Uterus (tissue), 4 donors: ENCODE data around the gene CCDC77. TPM values are rescaled to one million over a fixed set of nuclear protein-coding genes. Genes with fewer than 3 reads are reported as not detected.

Source experiments
- DNase-seq, 2 donors: peaks; one replicate each; pipeline ENCODE4 v3.0.0-alpha.2; 2019 to 2020
- H3K27ac ChIP-seq, 2 donors: fragments of 200-600 bp; sonication (generic); 1 replicate in 1 of 2; 2 replicates in 1 of 2; pipeline ENCODE4 v1.5.1; 2016 to 2018
- H3K27me3 ChIP-seq, 2 donors: fragments of 200-600 bp; sonication (generic); one replicate each; pipeline ENCODE4 v1.5.1; 2018 to 2019; ENCODE audit warnings: control low read depth in 1 of 2
- H3K36me3 ChIP-seq, 2 donors: fragments of 200-600 bp; sonication (generic); one replicate each; pipeline ENCODE4 v1.5.1; 2019; ENCODE audit warnings: control low read depth in 1 of 2
- H3K4me1 ChIP-seq, 2 donors: fragments of 200-600 bp; sonication (generic); one replicate each; pipeline ENCODE4 v1.5.1; 2018 to 2019; ENCODE audit warnings: control low read depth in 1 of 2
- H3K4me3 ChIP-seq, 2 donors: fragments of 200-600 bp; sonication (generic); 1 replicate in 1 of 2; 2 replicates in 1 of 2; pipeline ENCODE4 v1.5.1; 2018 to 2019; ENCODE audit warnings: mild to moderate bottlenecking in 1 of 2
- H3K9me3 ChIP-seq, 2 donors: fragments of 200-600 bp; sonication (generic); one replicate each; pipeline ENCODE4 v1.5.1; 2019; ENCODE audit warnings: control low read depth in 1 of 2
- CTCF ChIP-seq, 4 experiments: fragments of 200-600 bp in 2 of 4; fragments of 450-650 bp in 2 of 4; sonication (generic) in 2 of 4; IDR thresholded peaks; one replicate each; pipeline ENCODE4 v1.5.1; 2016 to 2019; ENCODE audit warnings: antibody characterized with exemption in 4 of 4, mild to moderate bottlenecking in 2 of 4, moderate library complexity in 1 of 4
- POLR2A ChIP-seq, 2 donors: fragments of 450-650 bp; IDR thresholded peaks; one replicate each; pipeline ENCODE4 v1.6.1; 2016; ENCODE audit warnings: antibody characterized with exemption in 2 of 2, mild to moderate bottlenecking in 1 of 2, moderate library complexity in 1 of 2
- intact Hi-C: fragments of 100-400 bp; cut with DNase I; formaldehyde crosslinking; loops from one replicate; pipeline ENCODE4 v1.15.1; 2023; ENCODE audit warnings: low total_unique reads
- total RNA-seq, 4 donors: library from RNA; depleted of rRNA in 3 of 4; stranded (reverse); fragments of >200 nt in 3 of 4; gene quantifications; one replicate each; pipeline versions ENCODE4 v1.1.0 to v1.2.4, GENCODE V29; 2014 to 2023
- donor health status: DM: yes; HTN: yes; CAD: no.

CCDC77 gene
- total RNA-seq, 4 donors from 2014 or later: 2.9 to 17.5 (median 5.8) TPM

GRCh38 chr12:386651-387050 lies 14.8 kb upstream of the CCDC77 start:
- Histone ChIP-seq H3K4me3 (peak overlapping the region in 1 of 2 donors; percentile 2), H3K27ac (no peak overlapping the region), H3K4me1 (peaks cover 3 to 5% of the 10 kb centered on the region in 2 donors), H3K27me3 (no peaks in the 10 kb centered on the region), H3K9me3 (no peaks in the 10 kb centered on the region), H3K36me3 (no peaks in the 10 kb centered on the region)
- intact Hi-C loops: no loop called here
- no peak for DNase-seq
- TF ChIP-seq CTCF (IDR thresholded peaks at IDR 0.05) (no peak), POLR2A (IDR thresholded peaks at IDR 0.05) (no peak)

DNA sequence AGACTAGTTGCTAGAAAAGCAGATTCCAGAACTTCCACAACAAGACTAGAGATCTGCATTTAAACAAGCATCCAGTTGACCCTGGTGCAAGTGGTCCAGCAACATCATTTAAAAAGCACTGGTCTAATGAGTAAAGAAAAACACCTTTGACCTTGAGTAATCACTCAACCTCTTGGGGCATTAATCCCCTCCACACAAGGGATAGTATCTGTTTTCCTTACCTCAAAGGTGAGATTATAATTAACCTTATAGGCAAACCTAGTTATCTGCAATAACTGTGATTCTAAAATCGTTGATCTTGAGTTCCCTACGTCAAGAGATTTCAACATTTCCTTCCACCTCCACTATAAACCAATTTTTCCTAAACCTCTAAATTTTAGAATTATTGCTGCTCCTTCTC lies 13.4 kb upstream of the CCDC77 start:
- no peaks in the 10 kb centered on the region for H3K27me3 ChIP-seq
- peak overlapping the region; percentile 57 to 92 for H3K4me3 ChIP-seq
- DNase-seq: no peak
- peaks cover 3 to 5% of the 10 kb centered on the region in 2 donors for H3K4me1 ChIP-seq
- H3K36me3 ChIP-seq: no peaks in the 10 kb centered on the region
- H3K9me3 ChIP-seq: no peaks in the 10 kb centered on the region
- peak overlapping the region; percentile 86 to 92 for H3K27ac ChIP-seq
- intact Hi-C loops: no loop called here
- TF ChIP-seq CTCF (IDR thresholded peaks at IDR 0.05) (no peak), POLR2A (IDR thresholded peaks at IDR 0.05) (no peak)

GRCh38 chr12:388541-389141 lies 12.8 kb upstream of the CCDC77 start:
- Histone ChIP-seq H3K4me1 (peaks cover 3 to 5% of the 10 kb centered on the region in 2 donors), H3K4me3 (peak overlapping the region; percentile 57 to 92)
- intact Hi-C loops: no loop called here

DNA sequence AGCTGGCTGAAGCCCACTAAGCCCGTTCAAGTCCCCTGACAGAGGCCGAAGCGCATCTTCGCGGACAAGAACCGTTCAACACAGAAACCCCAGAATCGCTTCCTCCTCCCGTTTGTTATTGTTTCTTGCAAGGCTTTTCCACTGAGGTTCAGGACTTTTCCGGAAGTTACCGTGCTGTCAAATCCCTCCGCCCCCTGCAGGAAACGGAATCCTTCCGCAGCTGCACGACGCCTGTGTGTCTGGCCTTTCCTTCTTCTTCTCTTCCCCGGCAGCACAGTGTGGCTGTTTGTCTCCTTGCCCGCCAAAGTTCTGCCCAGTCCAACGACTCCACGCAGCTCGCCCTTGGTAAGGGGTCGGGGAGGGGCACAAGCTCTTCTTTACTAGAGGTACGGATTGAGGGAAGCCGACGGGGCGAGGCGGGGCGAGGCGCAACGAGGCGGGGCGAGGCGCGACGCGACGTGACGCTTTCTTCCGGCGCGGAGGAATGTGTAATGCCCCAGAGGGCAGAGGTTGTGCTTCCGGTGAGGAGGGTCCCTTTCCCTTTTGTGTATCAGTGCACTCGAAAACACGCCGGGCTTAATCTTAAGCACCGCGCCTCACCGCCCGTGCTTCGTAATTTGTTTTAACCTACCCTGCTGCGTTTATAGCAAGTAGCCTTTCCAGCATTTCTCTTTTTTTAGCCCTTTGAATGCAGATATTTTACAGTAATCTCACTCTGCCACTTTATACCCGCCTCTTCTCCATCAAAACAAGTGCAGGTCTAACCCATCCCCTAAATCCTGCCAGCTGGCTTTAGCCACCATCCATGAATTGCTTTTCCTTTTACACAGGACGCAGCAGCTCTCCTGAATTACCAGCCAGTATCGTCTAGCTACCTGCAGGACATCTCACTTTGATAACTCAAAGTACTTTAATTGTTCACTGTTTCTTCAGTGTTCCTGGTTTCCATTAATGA lies 12.0 kb upstream of the CCDC77 start, which contains the start of gene KDM5A:
TSS of gene KDM5A (minus strand) at position 179 of the 955 bp plus-strand sequence. CDS start 229 bp downstream, outside the sequence.
- DNase-seq: peak; percentile 89 to 91
- peaks cover 3 to 5% of the 10 kb centered on the region in 2 donors for H3K4me1 ChIP-seq
- H3K27ac ChIP-seq: peak within 1 kb of the TSS; percentile 86 to 92
- peak within 1 kb of the TSS; percentile 57 to 92 for H3K4me3 ChIP-seq
- peak in 1 of 2 donors; percentile 53 for TF ChIP-seq POLR2A (IDR thresholded peaks at IDR 0.05)
- no peak for TF ChIP-seq CTCF (IDR thresholded peaks at IDR 0.05)
- no peaks in the 10 kb centered on the region for H3K27me3 ChIP-seq
- intact Hi-C loops: no loop called here
- H3K36me3 ChIP-seq: no peaks in the 10 kb centered on the region
- H3K9me3 ChIP-seq: no peaks in the 10 kb centered on the region

More at GRCh38 chr12:388541-389141, 12.8 kb upstream of the CCDC77 start:
- TF ChIP-seq CTCF (IDR thresholded peaks at IDR 0.05): no peak
- TF ChIP-seq POLR2A (IDR thresholded peaks at IDR 0.05): no peak
- no peak for DNase-seq
- H3K27ac ChIP-seq: peak overlapping the region; percentile 86 to 92
- no peaks in the 10 kb centered on the region for H3K36me3 ChIP-seq
- H3K9me3 ChIP-seq: no peaks in the 10 kb centered on the region
- H3K27me3 ChIP-seq: no peaks in the 10 kb centered on the region

- peaks cover 0 to 7% of the 10 kb centered on the region in 2 donors for H3K4me1 ChIP-seq
- TF ChIP-seq CTCF (IDR thresholded peaks at IDR 0.05): no peak
- no peak for TF ChIP-seq POLR2A (IDR thresholded peaks at IDR 0.05)
- H3K4me3 ChIP-seq: peak overlapping the region; percentile 60 to 72
- no peaks in the 10 kb centered on the region for H3K27me3 ChIP-seq
- intact Hi-C loops: no loop called here
- H3K9me3 ChIP-seq: no peaks in the 10 kb centered on the region
- H3K27ac ChIP-seq: peak overlapping the region; percentile 17 to 74
- H3K36me3 ChIP-seq: no peaks in the 10 kb centered on the region
- no peak for DNase-seq
Observed at GRCh38 chr12:400828-401227, 616 bp upstream of the CCDC77 start.
